ENCODE data around the gene SHC4.

SHC4 gene

DNA sequence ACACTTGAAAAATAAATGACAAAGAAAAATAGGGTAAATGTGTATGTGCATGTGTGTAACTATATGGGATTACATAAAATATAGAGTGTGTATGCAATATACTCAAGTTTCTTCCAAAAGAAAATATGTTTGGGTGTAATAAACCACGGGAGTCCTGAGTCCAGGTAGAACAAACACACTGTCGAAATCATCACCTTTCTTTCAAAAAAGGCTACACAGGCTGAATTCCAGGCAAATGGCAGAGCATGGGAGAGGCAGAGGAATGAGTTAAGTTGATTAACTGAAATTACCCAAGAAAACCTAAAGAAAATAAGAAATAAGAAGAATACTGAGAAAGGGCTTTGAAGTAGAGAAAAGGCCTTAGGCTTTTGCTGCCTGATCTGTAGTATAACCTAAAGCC, 179.0 kb downstream of the SHC4 start:
- H3K27ac ChIP-seq, result no peak overlapping the region
- TF ChIP-seq ZFX (IDR thresholded peaks at IDR 0.05; ENCODE audit: borderline replicate concordance), result no peak
- TF ChIP-seq, protein P1, sequence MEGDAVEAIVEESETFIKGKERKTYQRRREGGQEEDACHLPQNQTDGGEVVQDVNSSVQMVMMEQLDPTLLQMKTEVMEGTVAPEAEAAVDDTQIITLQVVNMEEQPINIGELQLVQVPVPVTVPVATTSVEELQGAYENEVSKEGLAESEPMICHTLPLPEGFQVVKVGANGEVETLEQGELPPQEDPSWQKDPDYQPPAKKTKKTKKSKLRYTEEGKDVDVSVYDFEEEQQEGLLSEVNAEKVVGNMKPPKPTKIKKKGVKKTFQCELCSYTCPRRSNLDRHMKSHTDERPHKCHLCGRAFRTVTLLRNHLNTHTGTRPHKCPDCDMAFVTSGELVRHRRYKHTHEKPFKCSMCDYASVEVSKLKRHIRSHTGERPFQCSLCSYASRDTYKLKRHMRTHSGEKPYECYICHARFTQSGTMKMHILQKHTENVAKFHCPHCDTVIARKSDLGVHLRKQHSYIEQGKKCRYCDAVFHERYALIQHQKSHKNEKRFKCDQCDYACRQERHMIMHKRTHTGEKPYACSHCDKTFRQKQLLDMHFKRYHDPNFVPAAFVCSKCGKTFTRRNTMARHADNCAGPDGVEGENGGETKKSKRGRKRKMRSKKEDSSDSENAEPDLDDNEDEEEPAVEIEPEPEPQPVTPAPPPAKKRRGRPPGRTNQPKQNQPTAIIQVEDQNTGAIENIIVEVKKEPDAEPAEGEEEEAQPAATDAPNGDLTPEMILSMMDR (IDR thresholded peaks at IDR 0.05), result no peak

DNA sequence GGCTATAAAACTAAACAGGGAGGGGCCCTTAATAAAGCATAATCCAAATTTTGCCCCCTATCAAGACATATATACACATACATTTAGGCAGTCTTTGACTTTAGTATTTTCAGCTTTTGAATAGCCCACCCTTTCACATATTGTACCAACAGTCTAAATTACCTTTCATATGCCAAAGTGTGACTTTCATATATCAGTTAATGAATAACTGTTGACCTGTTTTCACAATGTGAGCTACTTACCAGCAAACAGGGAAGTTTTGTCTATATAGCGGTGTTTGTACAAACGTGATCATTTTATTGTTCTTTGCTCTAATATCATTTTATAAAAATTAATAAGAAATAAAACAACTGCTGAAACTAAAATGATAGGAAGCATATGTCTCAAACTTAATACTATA, 180.8 kb downstream of the SHC4 start:
- TF ChIP-seq, protein P1 (IDR thresholded peaks at IDR 0.05), result no peak
- no peak for TF ChIP-seq ZFX (IDR thresholded peaks at IDR 0.05; ENCODE audit: borderline replicate concordance)

DNA sequence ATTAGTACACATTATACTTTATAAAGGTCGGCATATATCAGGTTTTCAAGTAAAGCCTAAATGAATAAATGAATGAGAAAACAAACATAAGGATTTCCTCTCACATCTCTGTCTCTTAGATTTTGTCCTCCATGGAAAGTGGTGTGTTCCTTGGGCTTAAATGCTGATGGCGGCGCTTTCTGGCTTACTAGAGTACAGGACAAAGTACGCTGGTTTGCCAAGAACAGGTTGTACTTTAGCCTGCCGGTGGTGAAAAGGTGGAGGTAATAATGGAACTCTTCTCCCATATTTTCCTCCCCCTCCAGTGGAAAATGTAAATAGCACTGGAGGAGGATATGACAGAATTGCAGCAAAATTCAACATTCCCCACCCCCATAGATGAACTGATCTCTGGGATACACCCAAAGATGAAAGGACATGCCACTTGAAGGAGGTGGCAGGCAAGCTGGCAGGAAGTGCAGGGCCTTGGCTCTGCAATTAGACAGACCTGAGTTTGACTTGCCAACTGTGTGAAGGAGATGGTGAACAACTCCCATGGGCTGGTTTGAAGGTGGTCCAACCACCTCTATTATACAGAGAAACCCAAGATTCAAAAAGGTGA, 182.1 kb downstream of the SHC4 start:
- 0 out of 2 replicates have a peak overlapping the region, but pooled peaks have one; percentile 14 for H3K27ac ChIP-seq
- TF ChIP-seq ZFX (IDR thresholded peaks at IDR 0.05; ENCODE audit: borderline replicate concordance), result no peak
- TF ChIP-seq, protein P1 (IDR thresholded peaks at IDR 0.05), result no peak

More for the DNA sequence above, 180.8 kb downstream of the SHC4 start:
- no peak overlapping the region for H3K27ac ChIP-seq

DNA sequence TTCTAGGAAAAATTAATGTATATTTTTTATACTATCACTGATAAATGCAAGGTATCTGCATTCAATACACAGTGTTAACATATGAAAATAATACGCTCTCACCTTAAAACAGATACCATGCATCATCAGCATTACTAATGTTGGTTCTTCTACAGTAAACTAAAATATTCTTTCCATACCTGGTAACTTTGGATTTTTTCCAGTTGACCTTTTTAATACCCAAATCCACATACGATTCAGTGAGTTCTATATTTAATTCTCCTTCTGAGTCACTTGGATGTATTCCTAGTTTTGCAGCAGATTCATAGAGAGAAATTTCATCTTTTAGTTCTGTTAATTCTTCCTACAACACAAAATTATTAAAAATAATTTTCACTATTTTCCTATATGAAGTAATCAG, 182.7 kb downstream of the SHC4 start:
- H3K27ac ChIP-seq, result 0 out of 2 replicates have a peak overlapping the region, but pooled peaks have one; percentile 14
- TF ChIP-seq ZFX (IDR thresholded peaks at IDR 0.05; ENCODE audit: borderline replicate concordance), result no peak
- TF ChIP-seq, protein P1 (IDR thresholded peaks at IDR 0.05), result no peak

DNA sequence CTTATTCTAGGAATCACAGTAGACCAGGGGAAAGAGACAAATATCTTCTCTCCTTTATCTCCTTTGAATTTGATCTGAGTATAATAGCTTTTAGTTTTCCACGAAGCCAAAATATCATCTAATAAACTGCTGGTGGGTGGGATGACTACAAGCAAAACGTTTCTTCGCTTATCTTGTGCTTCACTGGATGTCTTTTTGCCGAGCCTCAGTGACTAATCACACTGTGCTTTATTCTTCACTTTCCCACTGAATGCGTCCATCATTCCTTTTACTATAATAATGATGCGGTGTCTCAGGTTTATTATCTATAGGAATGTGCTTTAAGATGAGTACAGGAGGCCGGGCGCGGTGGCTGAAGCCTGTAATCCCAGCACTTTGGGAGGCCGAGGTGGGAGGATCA, 185.4 kb downstream of the SHC4 start:
- TF ChIP-seq ZFX (IDR thresholded peaks at IDR 0.05; ENCODE audit: borderline replicate concordance), result no peak
- TF ChIP-seq, protein P1 (IDR thresholded peaks at IDR 0.05), result no peak
- H3K27ac ChIP-seq, result no peak overlapping the region

DNA sequence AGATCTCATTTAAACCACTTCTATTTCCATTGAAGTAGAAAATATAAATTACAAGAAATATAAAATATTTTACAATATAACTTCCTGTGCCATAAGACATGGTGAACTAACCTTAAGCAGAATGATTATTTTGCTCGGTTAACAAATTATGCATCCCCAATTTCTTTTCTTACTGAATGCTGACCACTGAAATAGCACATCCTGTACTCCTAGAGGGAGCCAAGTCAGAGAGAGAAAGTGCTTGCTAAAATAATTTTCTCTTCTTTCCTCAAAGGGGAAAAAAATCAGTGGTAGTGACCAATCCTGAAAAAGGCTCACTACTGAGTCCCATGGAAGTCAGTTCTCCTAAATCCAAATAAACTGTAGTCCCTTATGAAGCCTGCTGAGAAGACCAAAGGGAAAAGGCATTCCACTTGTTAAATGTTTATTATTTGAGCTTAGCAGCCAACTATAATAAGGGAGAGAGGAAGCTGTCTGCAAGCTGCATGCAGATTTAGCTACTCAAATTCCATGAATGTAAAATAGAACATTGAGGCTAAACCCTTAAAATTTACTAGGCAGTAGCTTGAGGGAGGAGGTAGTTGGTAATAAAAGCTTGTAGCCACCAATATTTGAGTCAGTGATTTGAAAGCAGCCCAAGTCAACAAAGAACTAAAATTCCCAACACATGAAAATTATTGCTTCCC, 185.9 kb downstream of the SHC4 start:
- H3K27ac ChIP-seq, result no peak overlapping the region
- TF ChIP-seq, protein P1 (IDR thresholded peaks at IDR 0.05), result no peak
- no peak for TF ChIP-seq ZFX (IDR thresholded peaks at IDR 0.05; ENCODE audit: borderline replicate concordance)

DNA sequence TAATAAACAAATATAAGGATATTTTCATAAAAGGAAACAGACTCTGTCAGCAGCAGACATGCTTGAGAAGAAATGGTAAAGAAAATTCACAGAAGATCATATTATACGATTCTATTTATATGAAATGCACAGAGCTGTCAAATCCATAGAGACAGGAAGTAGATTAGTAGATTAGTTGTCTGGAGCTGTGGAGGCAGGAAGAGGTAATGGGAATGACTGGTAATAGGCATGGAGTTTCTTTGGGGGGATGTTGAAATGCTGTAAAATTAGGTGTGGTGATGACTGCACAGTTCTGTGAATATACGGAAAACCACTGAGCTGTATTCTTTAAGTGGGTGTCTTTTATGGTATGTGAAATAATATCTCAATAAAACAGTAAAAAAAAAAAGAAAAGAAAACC, 188.2 kb downstream of the SHC4 start:
- no peak for TF ChIP-seq ZFX (IDR thresholded peaks at IDR 0.05; ENCODE audit: borderline replicate concordance)
- TF ChIP-seq, protein P1 (IDR thresholded peaks at IDR 0.05), result no peak
- H3K27ac ChIP-seq, result no peak overlapping the region

Data from 22Rv1 (cell line).